Mucosa of rectum (tissue), 2 donors: Measurements from ENCODE around the gene ITPR2.
"Not testable (repeated sequence)": the region's sequence is repeated elsewhere in the genome, so short reads cannot be mapped to it uniquely, and the experiment has no call there.

Experiments
- H3K27ac ChIP-seq, 2 donors: one replicate each; pipeline ENCODE4 v1.7.0; 2013; ENCODE audit warnings: inconsistent platforms in 2 of 2, low read depth in 2 of 2, low read length in 2 of 2
- H3K27me3 ChIP-seq, 2 donors: one replicate each; pipeline ENCODE4 v1.7.0; 2013; ENCODE audit warnings: low read length in 2 of 2; ENCODE audit not compliant: control insufficient read depth in 2 of 2, insufficient read depth in 2 of 2
- H3K36me3 ChIP-seq, 2 donors: one replicate each; pipeline ENCODE4 v1.7.0; 2013; ENCODE audit warnings: low read length in 2 of 2; ENCODE audit not compliant: control insufficient read depth in 2 of 2, insufficient read depth in 2 of 2
- H3K4me1 ChIP-seq, 2 donors: one replicate each; pipeline ENCODE4 v1.7.0; 2013; ENCODE audit warnings: low read length in 2 of 2, mild to moderate bottlenecking in 1 of 2; ENCODE audit not compliant: control insufficient read depth in 2 of 2, insufficient read depth in 2 of 2
- H3K4me3 ChIP-seq, 2 donors: one replicate each; pipeline ENCODE4 v1.7.0; 2013; ENCODE audit warnings: low read length in 2 of 2
- H3K9ac ChIP-seq, 2 donors: one replicate each; pipeline ENCODE4 v1.7.0; 2013; ENCODE audit warnings: low read length in 2 of 2, low read depth in 1 of 2, mild to moderate bottlenecking in 1 of 2
- H3K9me3 ChIP-seq, 2 donors: one replicate each; pipeline ENCODE4 v1.7.0; 2013; ENCODE audit warnings: low read length in 2 of 2; ENCODE audit not compliant: control insufficient read depth in 2 of 2
- donor health status: healthy.
- donor health status: Normal muscosa, but diverticular disease.

Gene ITPR2

DNA sequence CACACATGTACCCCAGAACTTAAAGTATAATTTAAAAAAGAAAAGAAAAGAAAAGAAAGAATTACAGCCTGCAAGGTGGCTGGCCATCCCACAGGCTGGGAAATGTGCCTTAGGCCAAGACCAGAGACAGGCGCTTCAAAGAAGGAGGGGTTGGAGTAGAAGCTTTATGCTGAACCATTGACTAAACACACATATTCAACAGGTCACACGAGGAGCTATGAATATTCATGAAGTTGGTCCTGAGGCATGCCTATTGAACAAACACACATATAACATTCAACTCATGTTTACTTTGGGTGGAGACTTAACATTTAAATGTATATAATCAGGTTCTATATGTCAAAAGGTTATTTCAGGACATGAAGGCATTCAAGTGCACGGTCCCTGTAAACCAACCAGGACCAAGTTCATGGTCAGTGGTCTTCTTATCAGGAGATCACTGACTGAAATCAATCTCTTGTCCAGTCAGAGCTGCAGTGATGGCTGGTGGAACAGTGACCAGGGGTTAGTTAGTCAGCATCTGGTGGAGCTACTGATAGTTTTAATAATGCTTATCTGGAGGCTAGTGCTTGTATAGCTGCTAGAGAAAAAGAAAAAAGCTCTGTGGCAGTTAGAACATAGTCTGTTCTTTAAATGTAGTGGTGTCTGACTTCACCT is 35.6 kb upstream of the ITPR2 start:
- no peaks in the 10 kb centered on the region for H3K27me3 ChIP-seq
- no peaks in the 10 kb centered on the region for H3K36me3 ChIP-seq
- H3K9ac ChIP-seq: no peak overlapping the region
- no peaks in the 10 kb centered on the region for H3K9me3 ChIP-seq
- H3K27ac ChIP-seq: no peak overlapping the region
- H3K4me3 ChIP-seq: no peak overlapping the region
- peaks cover 5 to 18% of the 10 kb centered on the region in 2 donors for H3K4me1 ChIP-seq

DNA sequence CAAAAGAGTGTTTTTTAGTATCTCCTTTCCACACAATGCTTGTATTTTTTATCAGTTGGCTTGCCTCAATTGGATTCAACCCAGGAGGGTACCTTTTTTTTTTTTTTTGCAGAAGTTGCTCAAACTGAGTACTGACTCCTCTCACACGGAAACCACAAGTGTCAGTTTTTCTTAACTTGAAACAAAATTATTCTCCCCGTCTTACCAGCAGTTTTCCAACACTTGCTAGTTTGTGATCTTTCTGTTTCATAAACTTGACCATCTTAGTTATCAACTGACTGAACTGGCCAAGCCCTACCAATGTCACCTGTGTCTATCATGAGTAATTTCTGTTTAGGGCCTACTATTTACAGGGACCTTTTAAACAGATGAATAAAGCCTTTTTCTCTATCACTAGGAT is 34.1 kb upstream of the ITPR2 start:
- no peak overlapping the region for H3K4me3 ChIP-seq
- H3K27me3 ChIP-seq: no peaks in the 10 kb centered on the region
- H3K9ac ChIP-seq: no peak overlapping the region
- peaks cover 5 to 18% of the 10 kb centered on the region in 2 donors for H3K4me1 ChIP-seq
- H3K36me3 ChIP-seq: no peaks in the 10 kb centered on the region
- no peak overlapping the region for H3K27ac ChIP-seq
- H3K9me3 ChIP-seq: no peaks in the 10 kb centered on the region

DNA sequence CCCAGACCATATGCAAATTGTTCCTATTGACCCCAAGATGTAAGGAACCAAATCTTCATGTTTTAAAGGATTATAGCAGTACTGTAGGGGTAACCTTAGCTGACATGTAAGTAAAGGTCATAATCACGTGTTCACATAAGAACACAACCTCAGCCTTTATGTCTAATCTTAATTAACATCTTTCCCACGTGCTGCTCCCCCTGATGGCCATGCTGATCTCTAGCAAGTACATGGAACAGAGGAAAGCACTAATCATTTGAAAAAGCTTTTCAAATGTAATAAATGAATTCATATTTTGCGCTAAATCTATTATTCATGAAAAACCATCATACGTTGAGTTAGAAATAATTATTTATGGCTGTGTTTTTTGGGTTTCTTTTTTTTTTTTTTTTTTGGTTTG is 30.5 kb upstream of the ITPR2 start:
- H3K27me3 ChIP-seq: no peaks in the 10 kb centered on the region
- H3K27ac ChIP-seq: no peak overlapping the region
- no peaks in the 10 kb centered on the region for H3K9me3 ChIP-seq
- H3K9ac ChIP-seq: no peak overlapping the region
- peaks cover 2% of the 10 kb centered on the region in 2 donors for H3K4me1 ChIP-seq
- no peaks in the 10 kb centered on the region for H3K36me3 ChIP-seq
- H3K4me3 ChIP-seq: no peak overlapping the region

DNA sequence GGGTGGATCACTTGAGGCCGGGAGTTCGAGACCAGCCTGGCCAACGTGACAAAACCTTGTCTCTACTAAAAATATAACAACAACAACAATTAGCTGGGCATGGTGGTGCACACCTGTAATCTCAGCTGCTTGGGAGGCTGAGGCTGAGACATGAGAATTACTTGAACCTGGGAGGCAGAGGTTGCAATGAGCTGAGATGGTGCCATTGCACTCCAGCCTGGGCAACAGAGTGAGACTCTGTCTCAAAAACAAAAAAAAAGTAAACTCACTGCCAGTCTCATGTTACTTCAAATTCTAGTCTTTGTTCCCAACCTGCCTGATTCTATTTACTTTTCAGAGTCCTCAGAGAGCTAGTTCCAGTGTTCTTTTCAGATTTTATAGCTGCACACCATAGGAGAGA is 29.8 kb upstream of the ITPR2 start:
- not testable (repeated sequence) for H3K27me3 ChIP-seq, H3K27ac ChIP-seq, H3K4me1 ChIP-seq, H3K9ac ChIP-seq, H3K4me3 ChIP-seq, H3K36me3 ChIP-seq, H3K9me3 ChIP-seq

DNA sequence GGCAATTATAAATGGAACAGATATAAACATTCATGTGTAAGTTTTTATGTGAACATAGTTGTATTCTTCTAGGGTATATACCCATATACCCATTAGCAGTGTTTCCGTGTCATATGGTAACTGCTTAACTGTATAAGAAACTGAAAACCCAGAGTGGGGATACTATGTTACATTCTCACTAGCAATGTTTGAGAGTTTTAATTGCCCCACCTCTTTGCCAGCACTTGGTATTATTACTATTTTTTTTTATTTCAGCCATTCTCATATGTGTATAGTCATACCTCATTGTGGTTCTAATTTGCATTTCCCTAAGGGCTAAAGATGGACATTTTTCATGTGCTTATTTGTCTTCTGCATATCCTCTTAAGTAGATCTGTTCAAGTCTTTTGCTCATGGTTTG is 28.7 kb upstream of the ITPR2 start:
- no peak overlapping the region for H3K4me3 ChIP-seq

DNA sequence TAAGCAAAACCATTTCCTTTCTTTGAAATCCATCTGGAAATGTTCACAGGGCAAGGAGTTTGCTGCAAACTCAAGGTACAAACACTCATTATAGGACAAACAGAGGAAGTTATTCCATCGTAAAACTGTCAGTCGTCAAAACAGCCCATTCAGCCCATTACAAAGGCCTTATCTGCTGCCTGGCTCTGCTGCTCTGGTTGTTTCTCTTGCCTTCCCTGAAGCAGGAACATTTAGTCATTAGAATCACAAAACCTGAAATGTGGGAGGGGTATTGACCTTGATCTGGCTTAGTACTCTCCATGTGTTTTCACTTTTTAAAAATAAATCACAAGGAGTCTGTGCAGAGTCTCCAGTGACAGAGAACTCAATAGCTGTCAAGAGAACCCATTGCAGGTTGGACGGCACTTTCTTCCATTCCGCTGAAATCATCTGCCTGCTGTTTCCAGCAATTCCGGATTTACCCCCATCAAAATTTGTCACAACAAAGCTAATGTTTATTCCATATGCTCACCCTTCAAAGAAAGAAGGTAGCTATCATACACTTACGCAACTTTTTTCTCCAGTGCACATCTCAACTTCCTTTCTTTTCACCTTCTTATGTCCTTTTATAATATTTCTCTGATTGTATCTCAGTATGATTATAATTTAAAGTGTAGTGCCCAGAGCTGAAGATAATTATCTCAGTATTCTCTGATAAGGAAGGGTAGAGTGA is 24.6 kb upstream of the ITPR2 start:
- no peaks in the 10 kb centered on the region for H3K27me3 ChIP-seq

More for the DNA sequence above, 28.7 kb upstream of the ITPR2 start:
- Histone ChIP-seq H3K27ac (no peak overlapping the region), H3K36me3 (no peaks in the 10 kb centered on the region), H3K9me3 (no peaks in the 10 kb centered on the region), H3K27me3 (no peaks in the 10 kb centered on the region), H3K4me1 (peaks cover 2 to 5% of the 10 kb centered on the region in 2 donors), H3K9ac (no peak overlapping the region)

DNA sequence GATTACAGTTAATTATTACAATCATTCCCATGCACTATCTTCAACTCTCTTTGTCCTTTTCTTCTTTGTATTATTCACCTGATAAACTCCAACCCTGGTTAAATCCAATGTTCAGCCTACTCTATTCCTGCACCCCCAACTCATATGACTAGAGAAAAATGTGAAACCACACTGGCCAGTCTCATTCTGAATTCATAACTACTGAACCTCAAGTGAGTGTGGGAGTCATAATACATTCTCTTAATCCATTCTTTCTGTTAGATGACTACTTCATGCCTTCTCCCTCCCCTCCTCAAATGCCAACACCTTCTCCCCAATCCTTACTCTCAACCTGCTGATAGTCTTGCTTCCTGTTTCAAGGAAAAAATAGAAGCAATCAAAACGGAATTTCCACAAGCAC is 22.3 kb upstream of the ITPR2 start:
- Histone ChIP-seq H3K36me3 (no peaks in the 10 kb centered on the region), H3K27me3 (no peaks in the 10 kb centered on the region)

More for the DNA sequence above, 24.6 kb upstream of the ITPR2 start:
- Histone ChIP-seq H3K4me3 (no peak overlapping the region), H3K36me3 (no peaks in the 10 kb centered on the region), H3K9ac (no peak overlapping the region), H3K9me3 (no peaks in the 10 kb centered on the region), H3K4me1 (peaks cover 0 to 8% of the 10 kb centered on the region in 2 donors), H3K27ac (no peak overlapping the region)

DNA sequence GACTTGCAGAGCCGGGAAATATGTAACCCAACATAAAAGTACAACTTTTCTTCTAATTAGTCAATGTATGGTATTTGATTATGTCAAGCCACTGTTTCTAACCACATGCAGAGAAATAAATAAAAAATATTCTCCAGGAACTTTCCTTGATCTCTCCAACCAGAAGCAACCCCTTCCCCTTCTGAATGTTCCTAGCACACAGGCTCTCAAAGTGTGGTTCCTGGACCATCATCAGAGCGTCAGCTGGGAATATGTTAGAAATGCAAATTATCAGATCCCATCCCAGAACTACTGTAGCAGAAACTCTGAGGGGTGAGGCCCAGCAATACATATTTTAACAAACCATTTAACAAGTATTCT is 21.0 kb upstream of the ITPR2 start:
- Histone ChIP-seq H3K4me3 (no peak overlapping the region), H3K36me3 (no peaks in the 10 kb centered on the region), H3K27ac (no peak overlapping the region), H3K4me1 (peaks cover 0 to 8% of the 10 kb centered on the region in 2 donors), H3K27me3 (no peaks in the 10 kb centered on the region), H3K9me3 (no peaks in the 10 kb centered on the region), H3K9ac (no peak overlapping the region)

More for the DNA sequence above, 22.3 kb upstream of the ITPR2 start:
- H3K9me3 ChIP-seq: no peaks in the 10 kb centered on the region
- H3K9ac ChIP-seq: no peak overlapping the region
- no peak overlapping the region for H3K4me3 ChIP-seq
- peaks cover 0 to 8% of the 10 kb centered on the region in 2 donors for H3K4me1 ChIP-seq
- H3K27ac ChIP-seq: no peak overlapping the region

DNA sequence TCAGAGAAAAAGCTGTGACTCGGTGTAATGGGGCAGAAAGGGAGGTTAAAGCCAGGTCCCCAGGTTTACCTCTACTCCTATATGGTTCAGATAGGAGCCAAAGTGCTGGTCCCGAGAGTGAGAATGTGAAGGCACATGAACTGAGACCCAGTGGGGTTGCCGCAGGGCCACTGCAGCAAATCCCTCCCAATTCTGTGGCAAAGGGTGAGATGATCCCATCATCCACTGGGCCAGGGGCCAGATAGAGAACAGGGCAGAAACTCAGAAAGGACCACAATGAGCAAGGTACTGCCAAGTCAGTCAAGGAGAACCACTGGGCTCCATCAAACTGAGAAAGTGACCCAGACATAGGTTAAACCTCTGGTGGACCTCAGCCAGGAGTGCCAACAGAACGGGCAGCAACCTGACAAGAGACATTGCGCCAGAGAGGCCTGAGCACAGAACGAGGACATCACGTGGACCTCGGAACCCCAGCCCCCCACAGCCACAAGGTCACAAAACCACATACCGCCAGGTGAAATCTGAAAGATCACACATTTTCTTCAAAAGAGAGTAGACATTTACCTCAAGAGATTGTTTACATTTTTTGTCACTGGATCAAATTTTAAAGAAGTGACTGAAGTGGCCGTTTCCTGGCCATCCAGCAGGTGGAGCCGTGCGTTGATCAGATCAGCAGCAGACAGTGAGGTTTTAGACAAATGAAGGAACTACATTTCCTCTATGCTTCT is 20.5 kb upstream of the ITPR2 start:
- no peak overlapping the region for H3K27ac ChIP-seq
- no peaks in the 10 kb centered on the region for H3K9me3 ChIP-seq
- no peaks in the 10 kb centered on the region for H3K27me3 ChIP-seq
- H3K4me3 ChIP-seq: no peak overlapping the region
- H3K36me3 ChIP-seq: no peaks in the 10 kb centered on the region
- H3K4me1 ChIP-seq: peaks cover 0 to 8% of the 10 kb centered on the region in 2 donors
- H3K9ac ChIP-seq: peak overlapping the region in 1 of 2 donors; percentile 18
